ENCODE measurements around the gene RASL11B. TPM values are rescaled to one million over a fixed set of nuclear protein-coding genes. Genes with fewer than 3 reads are reported as not detected.

Gene RASL11B
- total and polyA plus RNA-seq, 10 of the 15 experiments (the other 5 are each of a cell fraction or from before 2014, with no cell fraction given): 0.06 to 0.45 (median 0.08) TPM; not detected in 5

DNA sequence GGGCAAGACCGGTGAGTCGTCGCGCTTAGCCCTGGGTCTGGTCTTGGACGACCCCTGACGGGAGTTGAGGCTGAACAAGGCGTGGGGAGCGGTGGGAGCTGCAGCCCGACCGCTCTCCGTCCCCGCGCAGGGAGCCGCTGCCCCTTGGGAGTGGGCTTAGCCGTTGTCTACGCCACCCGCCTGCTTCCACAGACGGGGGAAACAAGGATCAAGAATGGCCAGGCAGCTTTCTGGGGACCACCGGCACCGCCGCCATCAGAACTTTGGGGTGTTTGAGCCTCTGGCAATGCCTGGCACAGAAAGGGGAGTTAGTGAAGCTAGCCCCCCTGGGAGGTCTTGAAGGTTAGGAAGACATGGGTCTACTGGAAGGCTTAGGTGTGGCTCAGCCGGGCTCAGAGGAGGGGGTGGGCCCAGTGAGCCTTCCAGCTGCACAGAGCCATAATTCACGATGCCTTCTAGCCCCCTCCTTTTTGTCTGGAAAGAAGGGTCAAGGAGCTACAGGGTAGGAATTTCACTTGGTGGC is 583 bp downstream of the RASL11B start:
- ATAC-seq: no peak
- no peaks in the 10 kb centered on the region for H3K79me2 ChIP-seq (ENCODE audit: control insufficient read depth, insufficient read depth, low read length)
- POLR2A ChIA-PET: no interaction called here
- FAIRE-seq: no peak
- H3K9ac ChIP-seq (ENCODE audit: control insufficient read depth, insufficient read depth, low read length): no peak overlapping the region
- H3K27me3 ChIP-seq (replicated peaks in 1 of 2; ENCODE audit: control insufficient read depth in 2 of 2, insufficient read depth in 2 of 2, low read length in 1 of 2): peaks cover 0 to 5% of the 10 kb centered on the region in 2 experiments; a peak in 2 of 4 replicates
- peak overlapping the region; percentile 72; the same call in 1 of the 2 replicates for H3K4me3 ChIP-seq
- BruUV-seq (replicated peaks): no TSS peak
- 67% methylated on average over 23 of the region's 23 CpGs for WGBS (ENCODE audit: insufficient coverage, insufficient replicate concordance, low lambda C conversion rate, missing lambda C conversion rate)
- in situ Hi-C loops (cut with MboI): no loop called here
- CTCF ChIA-PET: interaction anchor here (0.7 kb wide), 1 partner anchor 11 kb away, joined by 3 read pairs; no protein-coding TSS in a partner anchor
- RAD21 ChIA-PET (ENCODE audit: unreplicated experiment): no interaction called here
- SMC1A ChIA-PET (ENCODE audit: uncharacterized antibody, unreplicated experiment): no interaction called here
- peak overlapping the region; percentile 84 for H2AFZ ChIP-seq (ENCODE audit: control insufficient read depth, low read depth, low read length)
- peaks cover 4% of the 10 kb centered on the region for H3K4me1 ChIP-seq (ENCODE audit: control insufficient read depth, insufficient read depth, low read length)
- no peaks in the 10 kb centered on the region for H3K36me3 ChIP-seq (ENCODE audit: control insufficient read depth in 2 of 2, insufficient read depth in 2 of 2, low read length in 1 of 2)
- H3K9me3 ChIP-seq (replicated peaks; ENCODE audit: control insufficient read depth, insufficient read depth, low read length): no peaks in the 10 kb centered on the region; the same call in 2 of the 3 replicates
- H3K4me2 ChIP-seq (ENCODE audit: control insufficient read depth, insufficient read depth): peak overlapping the region; percentile 96
- no peak overlapping the region for H3K27ac ChIP-seq (ENCODE audit: control insufficient read depth, insufficient read depth)
- DNase-seq (ENCODE audit: low read depth, low spot score): no peak
- H4K20me1 ChIP-seq (ENCODE audit: control insufficient read depth, insufficient read depth): no peaks in the 10 kb centered on the region
- intact Hi-C loops (cut with micrococcal nuclease; ENCODE audit: unreplicated experiment): loop anchor here (5.0 kb wide), 1 partner anchor 140 kb away; no protein-coding TSS in a partner anchor
- TF ChIP-seq, protein P1, sequence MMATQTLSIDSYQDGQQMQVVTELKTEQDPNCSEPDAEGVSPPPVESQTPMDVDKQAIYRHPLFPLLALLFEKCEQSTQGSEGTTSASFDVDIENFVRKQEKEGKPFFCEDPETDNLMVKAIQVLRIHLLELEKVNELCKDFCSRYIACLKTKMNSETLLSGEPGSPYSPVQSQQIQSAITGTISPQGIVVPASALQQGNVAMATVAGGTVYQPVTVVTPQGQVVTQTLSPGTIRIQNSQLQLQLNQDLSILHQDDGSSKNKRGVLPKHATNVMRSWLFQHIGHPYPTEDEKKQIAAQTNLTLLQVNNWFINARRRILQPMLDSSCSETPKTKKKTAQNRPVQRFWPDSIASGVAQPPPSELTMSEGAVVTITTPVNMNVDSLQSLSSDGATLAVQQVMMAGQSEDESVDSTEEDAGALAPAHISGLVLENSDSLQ (IDR thresholded peaks at IDR 0.05): no peak
- TF ChIP-seq YY1 (IDR thresholded peaks at IDR 0.05; ENCODE audit: low read depth, low read length) (no peak), SMARCA5 (IDR thresholded peaks at IDR 0.05) (no peak), NFIC (IDR thresholded peaks at IDR 0.05; ENCODE audit: low read depth, low read length) (no peak)

GRCh38 chr4:52863324-52863723 is 1.2 kb downstream of the RASL11B start:
- WGBS (ENCODE audit: insufficient coverage, insufficient replicate concordance, low lambda C conversion rate, missing lambda C conversion rate): 100% methylated on average over 5 of the region's 6 CpGs
- Histone ChIP-seq H3K27me3 (replicated peaks in 1 of 2; ENCODE audit: control insufficient read depth in 2 of 2, insufficient read depth in 2 of 2, low read length in 1 of 2) (peaks cover 0 to 5% of the 10 kb centered on the region in 2 experiments; a peak in 2 of 4 replicates), H2AFZ (ENCODE audit: control insufficient read depth, low read depth, low read length) (no peak overlapping the region), H3K27ac (ENCODE audit: control insufficient read depth, insufficient read depth) (no peak overlapping the region), H4K20me1 (ENCODE audit: control insufficient read depth, insufficient read depth) (no peaks in the 10 kb centered on the region), H3K79me2 (ENCODE audit: control insufficient read depth, insufficient read depth, low read length) (no peaks in the 10 kb centered on the region), H3K9ac (ENCODE audit: control insufficient read depth, insufficient read depth, low read length) (no peak overlapping the region), H3K4me3 (no peak overlapping the region), H3K4me2 (ENCODE audit: control insufficient read depth, insufficient read depth) (no peak overlapping the region), H3K9me3 (replicated peaks; ENCODE audit: control insufficient read depth, insufficient read depth, low read length) (no peaks in the 10 kb centered on the region; the same call in 2 of the 3 replicates), H3K36me3 (ENCODE audit: control insufficient read depth in 2 of 2, insufficient read depth in 2 of 2, low read length in 1 of 2) (no peaks in the 10 kb centered on the region), H3K4me1 (ENCODE audit: control insufficient read depth, insufficient read depth, low read length) (peaks cover 4% of the 10 kb centered on the region)
- BruUV-seq (replicated peaks): no TSS peak
- RAD21 ChIA-PET (ENCODE audit: unreplicated experiment): no interaction called here
- SMC1A ChIA-PET (ENCODE audit: uncharacterized antibody, unreplicated experiment): no interaction called here
- in situ Hi-C loops (cut with MboI): no loop called here
- intact Hi-C loops (cut with micrococcal nuclease; ENCODE audit: unreplicated experiment): loop anchor here (5.0 kb wide), 1 partner anchor 141 kb away; no protein-coding TSS in a partner anchor
- POLR2A ChIA-PET: no interaction called here
- ATAC-seq (no peak), FAIRE-seq (no peak), DNase-seq (ENCODE audit: low read depth, low spot score) (no peak)
- CTCF ChIA-PET: interaction anchor here (0.7 kb wide), 1 partner anchor 11 kb away, joined by 3 read pairs; no protein-coding TSS in a partner anchor
- TF ChIP-seq POU2F2 (IDR thresholded peaks at IDR 0.05; ENCODE audit: borderline replicate concordance, low read depth, low read length): no peak
- TF ChIP-seq MEF2B (IDR thresholded peaks at IDR 0.05; ENCODE audit: partially characterized antibody, poor library complexity, severe bottlenecking): no peak
- no peak for TF ChIP-seq PAX8 (IDR thresholded peaks at IDR 0.05)
- no peak for TF ChIP-seq SUZ12 (IDR thresholded peaks at IDR 0.05; ENCODE audit: unreplicated experiment)
- TF ChIP-seq ETV6 (conservative IDR thresholded peaks at IDR 0.05 in 1 of 2, IDR thresholded peaks at IDR 0.05 in 1 of 2; ENCODE audit: borderline replicate concordance in 1 of 2, low read depth in 1 of 2): no peak
- TF ChIP-seq ZNF274 (IDR thresholded peaks at IDR 0.05; ENCODE audit: insufficient read depth, insufficient read length): no peak
- TF ChIP-seq CEBPB (IDR thresholded peaks at IDR 0.05; ENCODE audit: borderline replicate concordance in 1 of 2, low read depth in 2 of 2, low read length in 2 of 2): no peak
- TF ChIP-seq BHLHE40 (IDR thresholded peaks at IDR 0.05; ENCODE audit: borderline replicate concordance in 1 of 2, low read depth in 2 of 2, low read length in 1 of 2): no peak
- TF ChIP-seq POLR2A (IDR thresholded peaks at IDR 0.05; ENCODE audit: low read depth, low read length): no peak
- no peak for TF ChIP-seq MYC (IDR thresholded peaks at IDR 0.05; ENCODE audit: insufficient read depth, insufficient read length, insufficient replicate concordance, low read length, severe bottlenecking)
- TF ChIP-seq GATAD2B (conservative IDR thresholded peaks at IDR 0.05; ENCODE audit: low read depth): no peak
- no peak for TF ChIP-seq USF1 (IDR thresholded peaks at IDR 0.05; ENCODE audit: borderline replicate concordance, extremely low read length, insufficient read depth, low read depth, low read length)
